ENCODE data around the gene KRT38.

The KRT38 gene

DNA sequence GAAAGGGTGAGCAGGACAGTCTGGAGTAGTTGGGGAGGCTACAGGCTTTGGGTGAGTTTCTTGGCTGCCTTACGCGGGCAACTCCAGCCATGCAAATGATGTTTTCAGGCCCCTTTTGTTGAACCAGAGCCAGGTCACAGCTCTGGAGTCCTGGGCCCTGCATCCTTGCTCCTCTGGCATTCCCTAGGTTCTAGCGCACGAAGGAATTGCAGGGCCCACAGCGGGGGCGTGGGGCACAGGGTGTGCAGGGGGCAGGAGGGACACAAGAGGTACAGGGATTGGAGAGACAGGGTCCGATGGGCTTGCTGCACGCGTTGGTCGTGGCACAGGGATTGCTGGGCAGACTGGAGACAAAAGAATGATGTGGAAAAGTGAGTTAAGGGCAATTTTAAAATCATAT, 47.0 kb downstream of the KRT38 start:
- no peak for DNase-seq

DNA sequence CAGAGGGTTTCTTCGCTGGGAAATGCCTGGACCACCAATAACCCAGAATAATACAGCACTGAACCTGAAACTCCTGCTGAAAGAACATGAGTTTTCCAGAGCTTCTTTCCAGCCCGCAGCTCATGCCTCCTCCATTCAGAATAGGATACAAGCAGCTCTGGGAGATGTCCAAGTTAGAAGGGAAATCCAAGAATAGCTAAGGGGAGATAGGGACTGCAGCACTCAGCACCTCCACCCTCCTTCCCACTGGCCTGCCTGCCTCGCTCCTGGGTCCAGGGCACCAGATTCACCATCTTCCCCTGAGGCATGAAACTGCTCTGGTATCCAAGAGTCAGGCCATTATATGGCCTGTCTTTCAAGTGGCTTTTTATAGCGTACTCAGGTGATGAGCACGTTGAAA, 47.5 kb downstream of the KRT38 start:
- DNase-seq: no peak

DNA sequence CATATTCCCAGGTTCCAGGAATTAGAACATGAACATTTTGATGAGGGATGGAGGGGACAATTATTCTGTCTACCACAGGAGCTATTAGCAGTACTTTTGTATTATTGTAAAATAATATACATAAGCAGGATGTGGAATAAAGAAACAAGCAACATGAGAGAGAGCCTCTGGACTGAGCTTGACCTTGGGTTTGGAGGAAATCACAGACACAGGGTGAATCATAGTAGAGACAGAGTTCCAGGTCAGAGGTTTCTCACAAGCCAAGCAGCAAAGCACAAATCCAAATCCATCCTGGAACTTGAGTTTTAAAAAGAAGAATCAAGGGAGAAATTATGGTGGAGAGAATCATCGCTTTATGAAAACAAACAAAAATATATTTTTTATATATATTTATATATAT, 48.5 kb downstream of the KRT38 start:
- DNase-seq: no peak

DNA sequence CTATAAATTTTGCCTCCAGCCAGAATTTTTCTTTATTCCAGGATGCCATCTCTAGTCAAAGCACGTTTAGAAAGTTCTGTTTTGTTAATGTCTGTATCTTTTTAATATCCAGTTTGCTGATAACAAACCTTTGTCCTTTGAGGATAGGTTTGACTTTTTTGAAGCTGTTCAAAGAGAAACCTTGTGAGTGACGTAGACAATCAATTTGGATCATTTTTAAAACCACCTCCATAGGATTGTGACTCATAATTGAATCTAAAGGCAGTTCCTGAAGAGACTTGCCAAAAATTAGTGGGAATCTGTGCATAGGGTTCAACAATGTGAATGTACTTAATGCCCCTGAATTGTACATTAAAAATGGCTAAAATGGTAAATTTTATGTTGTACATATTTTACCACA, 49.2 kb downstream of the KRT38 start:
- DNase-seq: no peak

DNA sequence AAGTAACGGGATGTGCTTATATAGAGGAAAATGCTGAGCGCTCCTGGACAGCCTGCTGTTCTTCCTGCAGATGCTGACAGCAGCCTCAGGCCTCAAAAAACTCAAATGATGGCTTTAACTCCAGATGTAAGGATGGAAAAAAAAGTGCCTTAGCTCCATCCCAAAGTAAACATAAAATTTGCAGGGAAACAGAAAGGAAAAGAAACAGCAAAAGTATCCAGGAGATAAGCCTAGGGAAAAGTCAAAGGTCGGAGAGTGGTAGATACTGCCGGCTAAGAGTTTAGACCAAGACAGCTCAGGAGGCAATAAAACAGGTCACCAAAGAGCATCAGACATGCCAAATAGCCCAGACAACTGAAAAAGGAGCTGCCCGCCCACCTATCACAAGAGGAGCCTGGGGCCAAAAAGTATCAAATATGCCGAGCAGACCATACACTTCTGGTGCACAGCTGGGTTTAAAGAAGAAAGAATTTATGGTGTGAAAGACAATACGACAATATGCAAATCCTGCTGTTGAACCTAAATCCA, 50.3 kb downstream of the KRT38 start:
- DNase-seq: no peak

DNA sequence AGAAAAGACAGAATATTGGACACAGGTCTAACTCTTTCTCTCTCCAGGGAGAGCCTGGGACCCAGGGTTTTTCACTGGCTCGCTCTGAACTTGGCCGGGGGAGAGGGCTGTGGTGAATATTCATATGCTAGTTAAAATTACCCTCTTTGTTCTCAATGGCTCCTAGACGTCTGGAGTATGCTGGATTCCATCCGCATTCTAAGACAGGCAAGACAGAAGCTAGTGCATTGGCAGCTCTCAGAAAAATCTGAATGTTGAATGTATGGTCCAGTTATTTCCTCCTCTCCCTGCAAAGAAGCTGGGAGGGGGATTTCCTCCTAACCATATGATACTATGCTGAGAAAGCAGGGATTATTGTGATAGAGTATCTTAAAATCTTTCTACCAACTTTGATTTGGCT, 53.1 kb downstream of the KRT38 start:
- DNase-seq: no peak

DNA sequence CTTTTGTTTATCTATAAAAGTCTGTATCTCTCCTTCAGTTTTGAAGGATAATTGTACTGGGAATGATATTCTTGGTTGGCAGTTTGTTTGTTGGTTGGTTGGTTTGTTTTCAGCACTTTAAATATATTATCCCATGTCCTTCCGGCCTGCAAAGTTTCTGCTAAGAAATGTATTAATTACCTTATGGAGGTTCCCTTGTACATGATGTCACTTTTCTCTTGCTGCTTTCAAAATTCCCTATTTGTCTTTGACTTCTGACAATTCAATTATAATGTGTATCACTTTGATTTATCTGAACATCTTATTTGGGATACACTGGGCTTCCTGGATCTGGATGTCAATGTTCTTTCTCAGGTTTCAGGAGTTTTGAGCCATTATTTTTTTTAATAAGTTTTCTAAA, 54.6 kb downstream of the KRT38 start:
- DNase-seq: no peak

Data from right hindlimb (tissue), 1 donor.